Liver (tissue), 9 donors: ENCODE measurements around the gene NEK6. TPM values are rescaled to one million over a fixed set of nuclear protein-coding genes. Genes with fewer than 3 reads are reported as not detected.

Source experiments
- DNase-seq: peaks from one replicate; pipeline ENCODE4 v3.0.0-alpha.2; 2017; ENCODE audit warnings: low spot score
- H3K27ac ChIP-seq, 2 donors: one replicate each; pipeline ENCODE4 v1.7.0; 2013; ENCODE audit warnings: inconsistent platforms in 2 of 2, low read length in 2 of 2, control low read depth in 1 of 2, low read depth in 1 of 2, mild to moderate bottlenecking in 1 of 2
- H3K27me3 ChIP-seq, 4 donors: one replicate each; pipeline versions ENCODE4 v1.6.1 to v1.7.0; 2013; ENCODE audit warnings: low read length in 3 of 4, inconsistent platforms in 1 of 4, mild to moderate bottlenecking in 1 of 4, moderate library complexity in 1 of 4; ENCODE audit not compliant: control insufficient read depth in 4 of 4, insufficient read depth in 4 of 4
- H3K36me3 ChIP-seq, 4 donors: one replicate each; pipeline versions ENCODE4 v1.6.1 to v1.7.0; 2013; ENCODE audit warnings: low read length in 3 of 4, mild to moderate bottlenecking in 3 of 4, low read depth in 1 of 4, moderate library complexity in 1 of 4; ENCODE audit not compliant: control insufficient read depth in 4 of 4, insufficient read depth in 3 of 4
- H3K4me1 ChIP-seq, 4 donors: one replicate each; pipeline versions ENCODE4 v1.6.1 to v1.7.0; 2013; ENCODE audit warnings: low read length in 3 of 4, mild to moderate bottlenecking in 3 of 4, moderate library complexity in 1 of 4; ENCODE audit not compliant: control insufficient read depth in 4 of 4, insufficient read depth in 4 of 4
- H3K4me3 ChIP-seq, 3 donors: one replicate each; pipeline versions ENCODE4 v1.6.1 to v1.7.0; 2013; ENCODE audit warnings: low read length in 3 of 3, control low read depth in 1 of 3, low read depth in 1 of 3, mild to moderate bottlenecking in 1 of 3
- H3K9ac ChIP-seq, 2 donors: one replicate each; pipeline ENCODE4 v1.7.0; 2013; ENCODE audit warnings: low read length in 2 of 2, mild to moderate bottlenecking in 2 of 2, moderate library complexity in 2 of 2, control low read depth in 1 of 2, low read depth in 1 of 2
- H3K9me3 ChIP-seq, 4 donors: one replicate each; pipeline versions ENCODE4 v1.6.1 to v1.7.0; 2013; ENCODE audit warnings: low read length in 3 of 4; ENCODE audit not compliant: control insufficient read depth in 4 of 4
- FOXA1 ChIP-seq: IDR thresholded peaks from 2 replicates; pipeline ENCODE4 v1.6.1; 2016; ENCODE audit warnings: antibody characterized with exemption
- FOXA2 ChIP-seq: IDR thresholded peaks from 2 replicates; pipeline ENCODE4 v1.6.1; 2016; ENCODE audit warnings: antibody characterized with exemption
- GABPA ChIP-seq, 2 donors: IDR thresholded peaks in 1 of 2; conservative IDR thresholded peaks in 1 of 2; 2 replicates each; pipeline ENCODE4 v1.6.1; 2016; ENCODE audit warnings: antibody characterized with exemption in 2 of 2, mild to moderate bottlenecking in 1 of 2, moderate library complexity in 1 of 2
- HNF4A ChIP-seq, 2 donors: conservative IDR thresholded peaks; 2 replicates each; pipeline ENCODE4 v1.6.1; 2016; ENCODE audit warnings: antibody characterized with exemption in 2 of 2, mild to moderate bottlenecking in 2 of 2
- HNF4G ChIP-seq: IDR thresholded peaks from 2 replicates; pipeline ENCODE4 v1.6.1; 2016; ENCODE audit warnings: antibody characterized with exemption
- JUND ChIP-seq, 2 donors: IDR thresholded peaks; 2 replicates each; pipeline ENCODE4 v1.6.1; 2016; ENCODE audit warnings: antibody characterized with exemption in 2 of 2
- NR2F2 ChIP-seq: IDR thresholded peaks from 2 replicates; pipeline ENCODE4 v1.6.1; 2016; ENCODE audit warnings: antibody characterized with exemption
- RAD21 ChIP-seq, 2 donors: IDR thresholded peaks; 2 replicates each; pipeline ENCODE4 v1.6.1; 2016; ENCODE audit warnings: antibody characterized with exemption in 2 of 2, mild to moderate bottlenecking in 2 of 2
- RXRA ChIP-seq, 2 donors: IDR thresholded peaks; 2 replicates each; pipeline ENCODE4 v1.6.1; 2017 to 2018; ENCODE audit warnings: antibody characterized with exemption in 2 of 2, mild to moderate bottlenecking in 1 of 2
- SP1 ChIP-seq: IDR thresholded peaks from 2 replicates; pipeline ENCODE4 v1.6.1; 2018; ENCODE audit warnings: antibody characterized with exemption, mild to moderate bottlenecking
- TAF1 ChIP-seq: conservative IDR thresholded peaks from 2 replicates; pipeline ENCODE4 v1.6.1; 2016; ENCODE audit warnings: antibody characterized with exemption, mild to moderate bottlenecking
- YY1 ChIP-seq: IDR thresholded peaks from 2 replicates; pipeline ENCODE4 v1.6.1; 2016; ENCODE audit warnings: antibody characterized with exemption, mild to moderate bottlenecking
- ZBTB33 ChIP-seq: IDR thresholded peaks from 2 replicates; pipeline ENCODE4 v1.6.1; 2016; ENCODE audit warnings: antibody characterized with exemption
- WGBS: extraction: QIAGEN DNeasy Blood & Tissue Kit; methylation state at CpG from one replicate; pipeline ENCODE4 v1.1.7; 2013; 5-methylcytosine and 5-hydroxymethylcytosine counted together
- polyA plus RNA-seq, 2 donors: library from polyadenylated mRNA; stranded (reverse) in 1 of 2; unstranded in 1 of 2; fragments of 200-250 nt in 1 of 2; fragments of >200 nt in 1 of 2; fragmentation: Nextera tagmentation in 1 of 2; extraction: Ambion mirVana in 1 of 2; gene quantifications; one replicate each; pipeline versions ENCODE4 v1.2.1 to v1.2.3, GENCODE V29; 2013 to 2015
- total RNA-seq, 2 donors: library from RNA; depleted of rRNA; stranded (reverse); fragments of >200 nt; gene quantifications; one replicate each; pipeline ENCODE4 v1.2.3, GENCODE V29; 2014
- TF ChIP-seq, protein P1 (sequence below): IDR thresholded peaks from 2 replicates; pipeline ENCODE4 v1.6.1; 2016; ENCODE audit warnings: antibody characterized with exemption
- TF ChIP-seq, protein P2 (sequence below): IDR thresholded peaks from 2 replicates; pipeline ENCODE4 v1.6.1; 2016; ENCODE audit warnings: antibody characterized with exemption
- TF ChIP-seq, protein P3 (sequence below): fragments of 150-350 bp; IDR thresholded peaks from 2 replicates; pipeline ENCODE4 v1.5.1; 2017; ENCODE audit warnings: improper control_type of control experiment, low read depth, low read length; ENCODE audit not compliant: missing input control
- donor health status: healthy.
- donor health status: healthy.
- donor health status: healthy.
- donor health status: healthy.
- donor health status: healthy.

NEK6 gene
- total and polyA plus RNA-seq, 4 donors: 32.5 to 49.7 (median 42.5) TPM

DNA sequence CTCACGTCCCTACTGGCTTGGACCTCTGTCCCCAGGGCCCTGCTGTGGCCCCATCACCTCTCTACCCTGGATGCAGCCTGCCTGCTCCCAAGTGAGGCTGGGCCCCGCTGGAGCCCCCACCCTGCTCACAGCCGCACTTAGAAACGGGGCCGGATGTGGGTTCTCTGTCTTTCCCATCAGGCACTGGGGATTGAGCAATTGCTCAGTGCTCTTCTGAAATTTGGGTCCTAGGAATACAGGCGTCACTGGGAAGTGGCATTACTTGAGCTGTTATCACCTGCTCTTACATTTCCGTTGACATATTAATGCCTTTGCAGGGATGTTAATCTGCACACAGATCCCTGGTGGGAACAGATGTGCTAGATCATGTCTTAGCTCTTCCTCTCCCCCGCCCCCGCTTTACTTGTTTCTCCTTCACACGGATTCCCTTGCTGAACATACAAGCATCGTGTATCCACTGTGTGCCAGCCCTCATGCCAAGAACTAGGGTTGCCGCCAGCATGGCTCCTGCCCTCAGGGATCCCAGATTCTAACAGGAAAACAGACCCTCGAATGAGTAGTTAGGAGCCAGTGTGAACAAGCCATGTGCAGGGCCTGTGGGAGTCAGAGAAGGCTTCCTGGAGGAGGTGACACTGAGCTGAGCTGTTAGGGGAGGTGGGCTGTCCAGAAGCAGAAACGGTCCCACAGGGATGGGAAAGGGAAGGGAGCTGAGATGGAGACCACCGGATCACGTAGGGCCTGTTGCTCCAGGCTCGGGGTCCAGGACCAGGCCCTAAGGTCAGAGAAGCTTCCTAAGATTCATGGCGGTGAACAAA is 65.1 kb downstream of the NEK6 start:
- DNase-seq: no peak
- H3K9ac ChIP-seq: no peak overlapping the region
- H3K27me3 ChIP-seq: no peaks in the 10 kb centered on the region
- WGBS: 89% methylated on average over 18 of the region's 18 CpGs
- H3K27ac ChIP-seq: no peak overlapping the region
- no peaks in the 10 kb centered on the region for H3K4me1 ChIP-seq
- peaks cover 15 to 51% (median 25%) of the 10 kb centered on the region in 4 donors for H3K36me3 ChIP-seq
- no peak overlapping the region for H3K4me3 ChIP-seq
- H3K9me3 ChIP-seq: no peaks in the 10 kb centered on the region
- no peak for TF ChIP-seq YY1
- TF ChIP-seq NR2F2: no peak
- TF ChIP-seq RXRA (IDR thresholded peaks at IDR 0.05): no peak
- TF ChIP-seq, protein P1, sequence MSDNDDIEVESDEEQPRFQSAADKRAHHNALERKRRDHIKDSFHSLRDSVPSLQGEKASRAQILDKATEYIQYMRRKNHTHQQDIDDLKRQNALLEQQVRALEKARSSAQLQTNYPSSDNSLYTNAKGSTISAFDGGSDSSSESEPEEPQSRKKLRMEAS: no peak
- no peak for TF ChIP-seq ZBTB33

GRCh38 chr9:124323904-124324303 is 66.2 kb downstream of the NEK6 start:
- H3K9me3 ChIP-seq: no peaks in the 10 kb centered on the region
- H3K36me3 ChIP-seq: peaks cover 17 to 62% (median 32%) of the 10 kb centered on the region in 4 donors
- no peaks in the 10 kb centered on the region for H3K4me1 ChIP-seq
- no peak overlapping the region for H3K9ac ChIP-seq
- TF ChIP-seq HNF4G (no peak), FOXA1 (no peak), YY1 (no peak), JUND (IDR thresholded peaks at IDR 0.05) (no peak), GABPA (IDR thresholded peaks at IDR 0.05 in 1 of 2, conservative IDR thresholded peaks at IDR 0.05 in 1 of 2) (no peak), RXRA (IDR thresholded peaks at IDR 0.05) (no peak), RAD21 (IDR thresholded peaks at IDR 0.05) (no peak), ZBTB33 (no peak), TAF1 (no peak), SP1 (no peak), FOXA2 (no peak), NR2F2 (no peak), HNF4A (conservative IDR thresholded peaks at IDR 0.05) (no peak)
- TF ChIP-seq, protein P1: no peak
- TF ChIP-seq, protein P2, sequence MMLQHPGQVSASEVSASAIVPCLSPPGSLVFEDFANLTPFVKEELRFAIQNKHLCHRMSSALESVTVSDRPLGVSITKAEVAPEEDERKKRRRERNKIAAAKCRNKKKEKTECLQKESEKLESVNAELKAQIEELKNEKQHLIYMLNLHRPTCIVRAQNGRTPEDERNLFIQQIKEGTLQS: no peak
- TF ChIP-seq, protein P3, sequence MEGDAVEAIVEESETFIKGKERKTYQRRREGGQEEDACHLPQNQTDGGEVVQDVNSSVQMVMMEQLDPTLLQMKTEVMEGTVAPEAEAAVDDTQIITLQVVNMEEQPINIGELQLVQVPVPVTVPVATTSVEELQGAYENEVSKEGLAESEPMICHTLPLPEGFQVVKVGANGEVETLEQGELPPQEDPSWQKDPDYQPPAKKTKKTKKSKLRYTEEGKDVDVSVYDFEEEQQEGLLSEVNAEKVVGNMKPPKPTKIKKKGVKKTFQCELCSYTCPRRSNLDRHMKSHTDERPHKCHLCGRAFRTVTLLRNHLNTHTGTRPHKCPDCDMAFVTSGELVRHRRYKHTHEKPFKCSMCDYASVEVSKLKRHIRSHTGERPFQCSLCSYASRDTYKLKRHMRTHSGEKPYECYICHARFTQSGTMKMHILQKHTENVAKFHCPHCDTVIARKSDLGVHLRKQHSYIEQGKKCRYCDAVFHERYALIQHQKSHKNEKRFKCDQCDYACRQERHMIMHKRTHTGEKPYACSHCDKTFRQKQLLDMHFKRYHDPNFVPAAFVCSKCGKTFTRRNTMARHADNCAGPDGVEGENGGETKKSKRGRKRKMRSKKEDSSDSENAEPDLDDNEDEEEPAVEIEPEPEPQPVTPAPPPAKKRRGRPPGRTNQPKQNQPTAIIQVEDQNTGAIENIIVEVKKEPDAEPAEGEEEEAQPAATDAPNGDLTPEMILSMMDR: no peak
- H3K4me3 ChIP-seq: no peak overlapping the region
- DNase-seq: no peak
- no peaks in the 10 kb centered on the region for H3K27me3 ChIP-seq
- 92% methylated on average over 10 of the region's 10 CpGs for WGBS
- H3K27ac ChIP-seq: no peak overlapping the region
